Endometrial microvascular endothelial cells (primary cell): ENCODE data around the gene SETD3. TPM values are rescaled to one million over a fixed set of nuclear protein-coding genes. Genes with fewer than 3 reads are reported as not detected.
"Not testable (repeated sequence)": the region's sequence is repeated elsewhere in the genome, so short reads cannot be mapped to it uniquely, and the experiment has no call there.

ENCODE experiments used
- in situ Hi-C: cut with HindIII; loops from 2 replicates; pipeline ENCODE4 v1.10.0; 2017; ENCODE audit warnings: low sequenced_read_pairs, low pct_unique_long_range_greater_than_20kb; ENCODE audit errors: inconsistent ontology term
- total RNA-seq: library from RNA; depleted of rRNA; stranded (reverse); fragments of >200 nt; gene quantifications from one replicate; pipeline ENCODE4 v1.2.3, GENCODE V29; 2015; ENCODE audit errors: inconsistent ontology term

The SETD3 gene
- total RNA-seq, 1 donor from 2014 or later: 56.9 TPM

DNA sequence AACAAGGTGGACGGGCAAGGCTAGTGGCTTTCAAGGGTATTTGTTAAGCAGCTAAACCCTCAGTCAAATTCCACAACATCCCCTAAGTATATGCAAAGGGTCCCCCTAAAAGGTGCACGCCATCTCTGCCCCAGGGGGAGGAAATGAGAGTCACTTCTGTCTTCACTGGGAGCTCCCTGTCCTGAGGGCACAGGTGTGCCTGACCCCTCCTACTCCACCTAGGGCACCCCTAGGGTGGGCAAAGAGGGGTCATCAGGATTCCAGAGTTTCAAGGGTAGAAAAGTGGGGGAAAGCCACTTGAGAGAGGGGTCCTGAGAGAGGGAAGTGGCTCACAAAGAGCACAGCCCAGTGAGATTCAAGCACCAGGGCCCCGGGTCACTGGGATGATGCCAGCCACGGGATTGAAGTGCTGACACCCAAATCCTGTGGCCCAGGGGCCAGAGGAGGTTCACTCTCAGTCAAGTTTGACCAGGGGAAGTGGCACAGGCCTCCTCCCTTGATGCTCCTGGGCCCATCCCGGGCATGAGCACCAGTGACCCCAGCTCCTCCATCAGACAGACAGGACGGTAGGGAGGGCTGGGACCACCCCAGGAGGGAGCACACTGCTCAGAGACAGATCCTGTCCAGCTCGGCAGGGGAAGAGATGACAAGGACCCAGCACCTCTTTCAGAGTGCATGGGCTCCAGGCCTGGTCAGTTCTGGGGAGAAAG is 126.3 kb downstream of the SETD3 start:
- in situ Hi-C loops: no loop called here

DNA sequence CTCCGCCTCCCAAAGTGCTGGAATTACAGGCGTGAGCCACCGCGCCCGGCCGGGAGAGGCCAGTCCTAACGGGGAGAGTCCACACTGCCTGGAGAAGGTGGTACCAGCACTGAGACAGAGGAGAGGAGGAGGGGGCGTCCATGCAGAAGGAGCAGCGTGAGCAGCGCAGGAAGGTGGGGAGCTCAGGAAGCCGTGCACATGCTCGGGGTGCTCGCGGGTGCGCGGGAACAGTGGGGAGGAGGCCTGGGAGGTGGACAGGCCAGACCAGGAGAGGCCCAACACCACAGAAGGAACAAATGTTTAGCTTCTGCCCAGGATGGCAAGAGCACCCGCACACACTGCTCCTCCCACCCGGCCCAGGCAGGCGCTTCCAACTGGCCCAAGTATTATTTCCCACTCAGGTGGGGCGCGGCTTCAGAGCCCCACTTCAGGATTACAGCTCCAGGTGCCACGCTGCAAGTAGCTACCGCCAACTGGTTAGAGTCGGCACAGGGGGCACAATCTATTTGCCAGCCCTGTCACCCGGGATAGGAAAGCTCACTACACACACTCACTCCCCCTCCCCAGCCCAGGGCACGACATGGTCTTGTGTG is 127.9 kb downstream of the SETD3 start:
- in situ Hi-C loops: no loop called here

DNA sequence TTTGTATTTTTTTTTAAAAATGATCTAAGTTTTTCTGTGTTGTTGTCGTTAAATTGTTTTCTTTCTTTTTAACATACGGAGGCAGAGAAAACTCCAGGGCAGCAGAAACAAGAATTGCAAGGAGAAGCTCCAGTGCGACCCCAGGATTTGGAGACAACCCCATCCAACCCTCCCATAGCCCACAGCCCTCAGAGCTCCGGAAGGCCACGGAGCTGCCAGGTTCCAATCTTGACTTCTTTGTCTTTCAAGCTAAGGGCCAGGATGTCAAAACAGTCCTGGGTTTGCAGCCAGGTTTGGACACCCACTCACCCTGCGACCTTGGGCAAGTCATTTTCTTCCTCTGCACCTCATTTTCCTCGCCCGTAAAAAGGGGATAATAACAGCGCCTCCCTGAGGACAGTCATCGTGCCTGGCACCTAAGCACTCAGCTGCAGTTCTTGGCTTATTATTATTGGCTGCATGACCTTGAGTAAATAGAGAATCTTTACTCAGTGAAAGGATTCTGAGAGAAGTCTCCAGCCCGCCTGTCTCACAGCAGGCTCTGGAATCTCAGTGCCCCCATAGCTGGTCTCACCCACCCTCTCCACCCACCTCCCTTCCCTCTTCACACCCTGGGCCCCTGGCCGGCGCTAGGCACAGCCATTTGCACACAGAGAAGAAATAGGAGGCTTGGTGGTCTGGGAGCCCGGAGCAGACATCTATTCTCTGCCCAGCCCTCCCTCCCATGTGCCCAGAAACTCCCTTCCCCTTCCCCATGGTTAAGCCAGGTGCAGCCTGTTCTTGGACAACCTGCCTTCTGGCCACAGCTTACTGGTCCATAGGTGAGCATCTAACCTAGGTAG is 129.3 kb downstream of the SETD3 start:
- in situ Hi-C loops: no loop called here

DNA sequence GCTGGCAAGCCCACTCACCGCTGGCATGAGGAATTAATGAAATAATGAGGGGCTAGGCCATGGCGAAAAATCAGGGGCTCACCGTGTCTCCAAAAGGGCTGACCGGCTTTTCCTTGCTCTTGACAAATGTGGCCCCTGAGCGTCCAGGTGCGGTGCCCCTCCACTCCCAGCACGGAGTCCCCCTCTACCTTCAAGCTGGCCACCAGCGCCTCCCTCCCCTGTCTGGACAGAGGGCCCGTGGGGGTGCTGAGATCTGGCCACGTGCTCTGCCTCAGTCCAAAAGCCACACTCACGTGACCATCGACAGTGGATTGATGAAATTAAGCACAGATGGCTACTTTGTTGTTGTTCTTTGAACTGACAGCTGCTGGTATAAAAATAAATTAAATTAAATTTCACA is 129.9 kb downstream of the SETD3 start:
- in situ Hi-C loops: no loop called here

DNA sequence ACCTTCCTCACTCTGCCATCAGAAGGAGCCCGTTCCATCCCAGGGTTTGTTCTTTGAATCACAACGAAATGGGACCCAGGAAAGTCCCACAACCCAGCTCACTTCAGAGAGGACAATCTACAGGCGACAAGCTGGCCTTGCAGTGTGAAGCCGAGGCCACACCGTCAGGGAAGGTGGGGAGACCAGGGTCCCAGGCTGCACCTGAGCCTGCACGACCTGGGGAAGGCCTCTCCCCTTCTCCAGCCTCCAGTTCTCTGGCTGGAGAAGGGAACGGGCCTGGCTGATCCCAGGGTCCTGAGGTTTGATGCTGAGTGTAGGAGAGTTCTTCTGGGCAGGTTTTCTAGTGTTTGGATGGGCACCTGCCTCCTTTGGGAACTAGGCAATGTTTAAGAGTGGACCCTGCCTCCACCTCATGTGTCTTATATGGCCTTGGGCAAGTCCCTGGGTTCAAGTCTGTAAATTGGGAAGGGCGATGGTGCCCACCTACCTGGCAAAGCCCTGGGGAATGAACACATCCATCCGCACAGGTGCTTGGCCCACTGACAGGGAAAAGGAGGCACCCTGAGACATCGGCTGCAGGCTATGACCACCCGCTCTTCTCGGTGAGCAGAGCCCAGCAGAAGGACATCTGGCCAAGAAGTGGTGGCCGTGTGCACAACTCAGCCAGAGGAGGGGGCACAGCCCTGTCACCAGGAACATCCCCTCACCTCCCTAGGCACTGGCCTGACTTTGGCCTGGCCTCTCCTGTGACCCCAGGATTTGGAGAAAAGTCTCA is 130.8 kb downstream of the SETD3 start:
- in situ Hi-C loops: no loop called here

DNA sequence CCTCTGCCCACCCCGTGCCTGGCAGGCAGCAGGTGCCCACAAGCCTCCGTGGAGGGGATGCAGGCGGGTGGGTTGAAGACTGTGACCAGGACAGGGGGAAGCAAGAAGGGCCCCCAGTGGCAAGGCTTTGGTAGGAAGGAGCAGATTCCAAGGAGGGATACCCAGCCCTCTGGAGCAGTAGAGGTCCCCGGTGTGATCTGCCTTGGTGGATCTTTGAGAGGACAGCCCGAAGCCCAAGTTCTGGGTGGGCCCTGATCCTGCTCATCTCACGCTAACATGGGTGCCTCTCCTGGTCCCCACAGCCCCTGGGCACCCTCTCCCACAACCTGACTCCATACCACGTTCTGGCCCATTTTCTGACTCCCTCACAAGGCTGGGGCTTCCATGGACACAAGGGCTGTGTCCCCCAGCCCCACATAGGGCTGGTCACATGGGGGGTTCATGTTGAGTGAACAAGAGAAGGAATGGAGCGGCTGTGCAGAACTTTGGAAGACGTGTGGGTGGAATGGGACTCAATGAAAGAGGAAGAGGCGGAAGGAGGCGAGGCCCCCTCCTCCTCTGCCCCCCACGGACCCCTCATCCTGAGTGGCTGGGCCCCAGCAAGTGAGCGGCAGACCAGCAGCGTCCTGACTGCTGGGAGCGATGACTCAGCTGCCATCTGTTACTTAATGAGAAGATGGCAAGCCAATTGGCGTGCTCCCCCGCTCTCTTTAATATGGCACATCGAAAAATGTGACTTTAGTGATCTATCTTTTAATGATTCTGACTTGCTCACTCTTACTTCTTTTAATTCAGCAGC is 131.6 kb downstream of the SETD3 start:
- in situ Hi-C loops: no loop called here

DNA sequence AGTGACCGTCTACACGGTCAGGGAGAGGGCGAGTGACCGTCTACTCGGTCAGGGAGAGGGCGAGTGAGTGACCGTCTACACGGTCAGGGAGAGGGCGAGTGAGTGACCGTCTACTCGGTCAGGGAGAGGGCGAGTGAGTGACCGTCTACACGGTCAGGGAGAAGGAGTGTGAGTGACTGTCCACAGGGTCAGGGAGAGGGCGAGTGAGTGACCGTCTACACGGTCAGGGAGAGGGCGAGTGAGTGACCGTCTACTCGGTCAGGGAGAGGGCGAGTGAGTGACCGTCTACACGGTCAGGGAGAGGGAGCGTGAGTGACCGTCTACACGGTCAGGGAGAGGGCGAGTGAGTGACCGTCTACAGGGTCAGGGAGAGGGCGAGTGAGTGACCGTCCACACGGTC is 132.4 kb downstream of the SETD3 start:
- in situ Hi-C loops: not testable (repeated sequence)

Other genes starting within 250 kb of the SETD3 start
- gene BCL11B, start 208.7 kb downstream of the SETD3 start, total RNA-seq: not detected
- gene CCNK, start 550 bp upstream of the SETD3 start, total RNA-seq: 22.4 TPM
- 21.9 TPM for gene CCDC85C, start 123.3 kb upstream of the SETD3 start, total RNA-seq
- 6.8 TPM for gene HHIPL1, start 164.3 kb upstream of the SETD3 start, total RNA-seq
- gene CYP46A1, start 203.4 kb upstream of the SETD3 start, total RNA-seq: not detected